SK-N-SH treated with all-trans-retinoic acid at 6 μM for 48 hours (cell line): ENCODE measurements around the gene SMAP1.

Experiments
- ATAC-seq: fragments of 200-7000 bp; cut with Tn5 transposase; 3 replicates; pipeline ENCODE4 v1.9.1; 2020; ENCODE audit warnings: mild to moderate bottlenecking, moderate library complexity
- ARNTL ChIP-seq: fragments of 450-650 bp; formaldehyde crosslinking; IDR thresholded peaks from 2 replicates; pipeline ENCODE4 v1.5.0; 2020; ENCODE audit warnings: low read depth, mild to moderate bottlenecking, moderate library complexity, borderline replicate concordance
- BACH2 ChIP-seq: fragments of 250-450 bp; sonication (Bioruptor Pico); IDR thresholded peaks from 2 replicates; pipeline ENCODE4 v1.9.0; 2021; ENCODE audit warnings: mild to moderate bottlenecking, borderline replicate concordance
- CSDC2 ChIP-seq: fragments of 250-450 bp; sonication (Bioruptor Pico); IDR thresholded peaks from 2 replicates; pipeline ENCODE4 v1.5.0; 2020; ENCODE audit warnings: mild to moderate bottlenecking, moderate library complexity
- ESRRG ChIP-seq: fragments of 250-450 bp; sonication (Bioruptor Pico); IDR thresholded peaks from 2 replicates; pipeline ENCODE4 v1.6.1; 2021; ENCODE audit warnings: mild to moderate bottlenecking
- GLIS3 ChIP-seq: fragments of 250-450 bp; sonication (Bioruptor Pico); IDR thresholded peaks from 2 replicates; pipeline ENCODE4 v1.5.0; 2020; ENCODE audit warnings: mild to moderate bottlenecking, moderate library complexity
- ISL1 ChIP-seq: fragments of 250-450 bp; sonication (Bioruptor Pico); IDR thresholded peaks from 2 replicates; pipeline ENCODE4 v2.1.2; 2022; ENCODE audit warnings: mild to moderate bottlenecking, moderate library complexity
- OSR1 ChIP-seq: fragments of 250-450 bp; sonication (Bioruptor Pico); IDR thresholded peaks from 2 replicates; pipeline ENCODE4 v1.8.0; 2022; ENCODE audit warnings: moderate library complexity, mild to moderate bottlenecking, inconsistent platforms
- PPARA ChIP-seq: fragments of 250-450 bp; sonication (Bioruptor Pico); IDR thresholded peaks from 2 replicates; pipeline ENCODE4 v1.5.0; 2020; ENCODE audit warnings: mild to moderate bottlenecking, borderline replicate concordance
- RARB ChIP-seq: fragments of 250-450 bp; sonication (Bioruptor Pico); IDR thresholded peaks from 2 replicates; pipeline ENCODE4 v1.8.0; 2021; ENCODE audit warnings: mild to moderate bottlenecking, moderate library complexity
- SNAI2 ChIP-seq: fragments of 250-450 bp; sonication (Bioruptor Pico); IDR thresholded peaks from 2 replicates; pipeline ENCODE4 v1.5.0; 2020; ENCODE audit warnings: mild to moderate bottlenecking, moderate library complexity
- TCF4 ChIP-seq: fragments of 250-450 bp; sonication (Bioruptor Pico); IDR thresholded peaks from 2 replicates; pipeline ENCODE4 v1.8.0; 2021; ENCODE audit warnings: mild to moderate bottlenecking, moderate library complexity, borderline replicate concordance
- TOX ChIP-seq: fragments of 250-450 bp; sonication (Bioruptor Pico); IDR thresholded peaks from 2 replicates; pipeline ENCODE4 v1.8.0; 2021; ENCODE audit warnings: mild to moderate bottlenecking, moderate library complexity, borderline replicate concordance
- ZC3H10 ChIP-seq: fragments of 250-450 bp; sonication (Bioruptor Pico); IDR thresholded peaks from 2 replicates; pipeline ENCODE4 v1.5.1; 2021; ENCODE audit warnings: mild to moderate bottlenecking, moderate library complexity
- ZFP3 ChIP-seq: fragments of 250-450 bp; sonication (Bioruptor Pico); IDR thresholded peaks from 2 replicates; pipeline ENCODE4 v1.5.0; 2020; ENCODE audit warnings: mild to moderate bottlenecking, moderate library complexity
- ZFP30 ChIP-seq: fragments of 450-650 bp; formaldehyde crosslinking; IDR thresholded peaks from 2 replicates; pipeline ENCODE4 v1.5.0; 2022; ENCODE audit warnings: mild to moderate bottlenecking, moderate library complexity
- ZNF565 ChIP-seq: fragments of 450-650 bp; formaldehyde crosslinking; conservative IDR thresholded peaks from 2 replicates; pipeline ENCODE4 v1.5.0; 2020; ENCODE audit warnings: low read depth, mild to moderate bottlenecking, moderate library complexity
- ZNF70 ChIP-seq: fragments of 450-650 bp; formaldehyde crosslinking; IDR thresholded peaks from 2 replicates; pipeline ENCODE4 v1.5.0; 2020; ENCODE audit warnings: mild to moderate bottlenecking, moderate library complexity
- ZNF8 ChIP-seq: fragments of 450-650 bp; formaldehyde crosslinking; IDR thresholded peaks from 2 replicates; pipeline ENCODE4 v1.5.0; 2020; ENCODE audit warnings: mild to moderate bottlenecking, moderate library complexity
- TF ChIP-seq, protein P1 (sequence below): fragments of 250-450 bp; sonication (Bioruptor Pico); IDR thresholded peaks from 2 replicates; pipeline ENCODE4 v1.5.1; 2020; ENCODE audit warnings: low read depth, mild to moderate bottlenecking, moderate library complexity
- TF ChIP-seq, protein P2 (sequence below): fragments of 250-450 bp; sonication (Bioruptor Pico); IDR thresholded peaks from 2 replicates; pipeline ENCODE4 v1.8.0; 2020; ENCODE audit warnings: mild to moderate bottlenecking, moderate library complexity, borderline replicate concordance
- TF ChIP-seq, protein P3 (sequence below): fragments of 250-450 bp; sonication (Bioruptor Pico); IDR thresholded peaks from 2 replicates; pipeline ENCODE4 v1.5.0; 2020; ENCODE audit warnings: mild to moderate bottlenecking, moderate library complexity

SMAP1 gene

DNA sequence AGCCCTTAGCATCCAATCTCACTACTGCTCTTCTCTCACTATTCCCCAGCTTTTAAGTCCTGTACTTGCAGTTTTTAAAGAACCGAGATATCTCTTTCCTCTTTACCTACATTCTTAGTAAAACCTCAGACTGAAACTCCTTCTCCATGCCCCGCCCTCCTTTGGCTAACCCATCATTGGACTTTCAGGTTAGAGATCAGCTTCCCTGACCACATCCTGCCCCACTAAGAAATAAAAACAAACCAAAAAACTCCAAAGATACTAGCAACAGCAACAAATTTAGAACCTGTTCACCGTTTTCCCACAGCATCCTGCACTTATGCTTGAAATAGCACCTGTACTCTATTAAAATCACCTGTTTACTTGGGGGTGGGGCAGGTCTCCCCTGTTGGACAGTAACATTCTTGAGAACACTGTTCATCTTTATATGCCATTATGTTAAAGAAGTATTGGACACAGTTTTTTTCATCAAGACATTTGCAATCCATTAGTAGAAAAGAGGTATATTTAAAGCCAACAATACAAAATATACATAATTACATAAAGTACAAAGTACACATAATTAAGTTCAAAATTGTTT is 16.3 kb upstream of the SMAP1 start:
- ATAC-seq = no peak

DNA sequence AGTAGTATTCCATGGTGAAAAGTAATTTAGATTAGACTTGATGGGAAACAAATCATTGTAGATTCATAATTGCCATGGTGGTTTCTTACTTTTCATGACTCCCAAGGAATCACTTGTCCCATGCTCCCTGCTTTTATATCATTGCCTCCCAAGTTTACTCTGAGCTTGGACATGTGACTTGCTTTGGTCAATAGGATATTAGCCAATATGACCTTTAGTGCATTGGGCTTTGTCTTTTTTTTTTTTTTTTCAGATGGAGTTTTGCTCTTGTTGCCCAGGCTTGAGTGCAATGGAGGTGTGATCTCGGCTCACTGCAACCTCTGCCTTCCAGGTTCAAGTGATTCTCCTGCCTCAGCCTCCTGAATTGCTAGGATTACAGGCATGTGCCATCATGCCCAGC is 15.5 kb upstream of the SMAP1 start:
- TF ChIP-seq ZNF70 (CRISPR knock-in tag) (no peak), OSR1 (CRISPR knock-in tag) (no peak), GLIS3 (CRISPR knock-in tag) (no peak)
- TF ChIP-seq, protein P1, sequence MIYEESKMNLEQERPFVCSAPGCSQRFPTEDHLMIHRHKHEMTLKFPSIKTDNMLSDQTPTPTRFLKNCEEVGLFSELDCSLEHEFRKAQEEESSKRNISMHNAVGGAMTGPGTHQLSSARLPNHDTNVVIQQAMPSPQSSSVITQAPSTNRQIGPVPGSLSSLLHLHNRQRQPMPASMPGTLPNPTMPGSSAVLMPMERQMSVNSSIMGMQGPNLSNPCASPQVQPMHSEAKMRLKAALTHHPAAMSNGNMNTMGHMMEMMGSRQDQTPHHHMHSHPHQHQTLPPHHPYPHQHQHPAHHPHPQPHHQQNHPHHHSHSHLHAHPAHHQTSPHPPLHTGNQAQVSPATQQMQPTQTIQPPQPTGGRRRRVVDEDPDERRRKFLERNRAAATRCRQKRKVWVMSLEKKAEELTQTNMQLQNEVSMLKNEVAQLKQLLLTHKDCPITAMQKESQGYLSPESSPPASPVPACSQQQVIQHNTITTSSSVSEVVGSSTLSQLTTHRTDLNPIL (CRISPR knock-in tag) = no peak
- TF ChIP-seq, all 23 proteins: peak for 0
- ATAC-seq = no peak

More for the DNA sequence above, 16.3 kb upstream of the SMAP1 start:
- TF ChIP-seq ZFP3 (CRISPR knock-in tag) (no peak), TCF4 (CRISPR knock-in tag) (no peak), ZC3H10 (CRISPR knock-in tag) (no peak), ARNTL (CRISPR knock-in tag) (no peak), GLIS3 (CRISPR knock-in tag) (no peak), CSDC2 (CRISPR knock-in tag) (no peak), PPARA (no peak), ISL1 (CRISPR knock-in tag) (no peak), ZFP30 (CRISPR knock-in tag) (no peak), TOX (CRISPR knock-in tag) (no peak), ESRRG (CRISPR knock-in tag) (no peak)
- TF ChIP-seq, protein P2, sequence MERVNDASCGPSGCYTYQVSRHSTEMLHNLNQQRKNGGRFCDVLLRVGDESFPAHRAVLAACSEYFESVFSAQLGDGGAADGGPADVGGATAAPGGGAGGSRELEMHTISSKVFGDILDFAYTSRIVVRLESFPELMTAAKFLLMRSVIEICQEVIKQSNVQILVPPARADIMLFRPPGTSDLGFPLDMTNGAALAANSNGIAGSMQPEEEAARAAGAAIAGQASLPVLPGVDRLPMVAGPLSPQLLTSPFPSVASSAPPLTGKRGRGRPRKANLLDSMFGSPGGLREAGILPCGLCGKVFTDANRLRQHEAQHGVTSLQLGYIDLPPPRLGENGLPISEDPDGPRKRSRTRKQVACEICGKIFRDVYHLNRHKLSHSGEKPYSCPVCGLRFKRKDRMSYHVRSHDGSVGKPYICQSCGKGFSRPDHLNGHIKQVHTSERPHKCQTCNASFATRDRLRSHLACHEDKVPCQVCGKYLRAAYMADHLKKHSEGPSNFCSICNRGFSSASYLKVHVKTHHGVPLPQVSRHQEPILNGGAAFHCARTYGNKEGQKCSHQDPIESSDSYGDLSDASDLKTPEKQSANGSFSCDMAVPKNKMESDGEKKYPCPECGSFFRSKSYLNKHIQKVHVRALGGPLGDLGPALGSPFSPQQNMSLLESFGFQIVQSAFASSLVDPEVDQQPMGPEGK (CRISPR knock-in tag) = no peak

DNA sequence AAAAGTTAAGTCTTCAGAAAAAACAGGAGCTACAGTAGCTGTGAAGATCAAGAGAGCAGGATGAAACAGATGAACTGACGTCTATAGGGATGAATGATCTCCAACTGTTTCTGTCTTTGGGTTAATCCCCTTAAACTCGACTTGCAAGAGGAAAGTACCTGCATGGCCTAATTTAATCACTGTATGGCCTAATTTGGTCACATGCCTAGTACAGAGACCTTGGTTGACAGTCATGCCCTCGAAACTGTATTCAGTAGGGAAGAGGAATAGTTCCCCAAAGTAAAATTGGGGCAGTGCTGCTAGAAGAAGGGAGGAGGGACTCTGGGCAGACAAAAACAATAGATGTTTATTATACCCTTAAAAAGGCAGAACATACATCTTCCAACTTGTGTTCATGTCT is 10.0 kb upstream of the SMAP1 start:
- ATAC-seq = no peak
- TF ChIP-seq ZFP30 (CRISPR knock-in tag) = no peak
- TF ChIP-seq, protein P2 (CRISPR knock-in tag) = no peak
- TF ChIP-seq ZNF565 (CRISPR knock-in tag) = no peak
- TF ChIP-seq PPARA = no peak
- TF ChIP-seq ZFP3 (CRISPR knock-in tag) = no peak
- no peak for TF ChIP-seq ZNF8
- no peak for TF ChIP-seq ARNTL (CRISPR knock-in tag)
- TF ChIP-seq TOX (CRISPR knock-in tag) = no peak
- TF ChIP-seq GLIS3 (CRISPR knock-in tag) = no peak
- no peak for TF ChIP-seq SNAI2 (CRISPR knock-in tag)
- no peak for TF ChIP-seq ZNF70 (CRISPR knock-in tag)
- no peak for TF ChIP-seq RARB (CRISPR knock-in tag)
- TF ChIP-seq, protein P3, sequence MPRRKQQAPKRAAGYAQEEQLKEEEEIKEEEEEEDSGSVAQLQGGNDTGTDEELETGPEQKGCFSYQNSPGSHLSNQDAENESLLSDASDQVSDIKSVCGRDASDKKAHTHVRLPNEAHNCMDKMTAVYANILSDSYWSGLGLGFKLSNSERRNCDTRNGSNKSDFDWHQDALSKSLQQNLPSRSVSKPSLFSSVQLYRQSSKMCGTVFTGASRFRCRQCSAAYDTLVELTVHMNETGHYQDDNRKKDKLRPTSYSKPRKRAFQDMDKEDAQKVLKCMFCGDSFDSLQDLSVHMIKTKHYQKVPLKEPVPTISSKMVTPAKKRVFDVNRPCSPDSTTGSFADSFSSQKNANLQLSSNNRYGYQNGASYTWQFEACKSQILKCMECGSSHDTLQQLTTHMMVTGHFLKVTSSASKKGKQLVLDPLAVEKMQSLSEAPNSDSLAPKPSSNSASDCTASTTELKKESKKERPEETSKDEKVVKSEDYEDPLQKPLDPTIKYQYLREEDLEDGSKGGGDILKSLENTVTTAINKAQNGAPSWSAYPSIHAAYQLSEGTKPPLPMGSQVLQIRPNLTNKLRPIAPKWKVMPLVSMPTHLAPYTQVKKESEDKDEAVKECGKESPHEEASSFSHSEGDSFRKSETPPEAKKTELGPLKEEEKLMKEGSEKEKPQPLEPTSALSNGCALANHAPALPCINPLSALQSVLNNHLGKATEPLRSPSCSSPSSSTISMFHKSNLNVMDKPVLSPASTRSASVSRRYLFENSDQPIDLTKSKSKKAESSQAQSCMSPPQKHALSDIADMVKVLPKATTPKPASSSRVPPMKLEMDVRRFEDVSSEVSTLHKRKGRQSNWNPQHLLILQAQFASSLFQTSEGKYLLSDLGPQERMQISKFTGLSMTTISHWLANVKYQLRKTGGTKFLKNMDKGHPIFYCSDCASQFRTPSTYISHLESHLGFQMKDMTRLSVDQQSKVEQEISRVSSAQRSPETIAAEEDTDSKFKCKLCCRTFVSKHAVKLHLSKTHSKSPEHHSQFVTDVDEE (CRISPR knock-in tag) = no peak
- TF ChIP-seq ZC3H10 (CRISPR knock-in tag) = no peak
- no peak for TF ChIP-seq ESRRG (CRISPR knock-in tag)
- TF ChIP-seq, protein P1 (CRISPR knock-in tag) = no peak
- TF ChIP-seq ISL1 (CRISPR knock-in tag) = no peak
- TF ChIP-seq BACH2 = no peak
- no peak for TF ChIP-seq TCF4 (CRISPR knock-in tag)
